PFSK-1 (cell line): ENCODE data around the gene ADGRG3.

Experiments
- POLR2AphosphoS5 ChIP-seq: IDR thresholded peaks from 2 replicates; pipeline ENCODE4 v1.6.1; 2012; ENCODE audit warnings: low read depth, mild to moderate bottlenecking, control low read depth, low read length, moderate library complexity
- TF ChIP-seq, protein P1 (sequence below), 2 experiments: IDR thresholded peaks; 2 replicates each; pipeline versions ENCODE4 v1.6.1 to v1.8.0; 2011 to 2012; ENCODE audit warnings: low read depth in 2 of 2, low read length in 2 of 2, control low read depth in 1 of 2, inconsistent platforms in 1 of 2, mild to moderate bottlenecking in 1 of 2, moderate library complexity in 1 of 2; ENCODE audit not compliant: insufficient read depth in 1 of 2

DNA sequence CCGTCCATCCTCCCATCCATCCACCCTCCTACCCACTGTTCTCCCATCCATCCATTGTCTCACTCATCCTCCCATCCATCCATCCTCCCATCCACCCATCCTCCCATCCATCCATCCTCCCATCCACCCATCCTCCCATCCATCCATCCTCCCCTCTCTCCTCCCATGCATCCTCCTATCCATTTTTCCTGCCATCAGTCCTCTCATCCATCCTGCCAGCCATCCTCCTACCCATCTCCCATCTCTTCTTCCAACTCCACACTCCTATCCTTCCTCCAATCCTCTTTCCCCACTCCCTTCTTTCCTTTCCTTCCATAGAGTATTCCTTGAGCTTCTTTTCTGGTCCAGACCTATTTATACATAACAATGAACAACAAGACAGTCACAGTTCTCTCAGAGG, 38.6 kb downstream of the ADGRG3 start:
- TF ChIP-seq, protein P1, sequence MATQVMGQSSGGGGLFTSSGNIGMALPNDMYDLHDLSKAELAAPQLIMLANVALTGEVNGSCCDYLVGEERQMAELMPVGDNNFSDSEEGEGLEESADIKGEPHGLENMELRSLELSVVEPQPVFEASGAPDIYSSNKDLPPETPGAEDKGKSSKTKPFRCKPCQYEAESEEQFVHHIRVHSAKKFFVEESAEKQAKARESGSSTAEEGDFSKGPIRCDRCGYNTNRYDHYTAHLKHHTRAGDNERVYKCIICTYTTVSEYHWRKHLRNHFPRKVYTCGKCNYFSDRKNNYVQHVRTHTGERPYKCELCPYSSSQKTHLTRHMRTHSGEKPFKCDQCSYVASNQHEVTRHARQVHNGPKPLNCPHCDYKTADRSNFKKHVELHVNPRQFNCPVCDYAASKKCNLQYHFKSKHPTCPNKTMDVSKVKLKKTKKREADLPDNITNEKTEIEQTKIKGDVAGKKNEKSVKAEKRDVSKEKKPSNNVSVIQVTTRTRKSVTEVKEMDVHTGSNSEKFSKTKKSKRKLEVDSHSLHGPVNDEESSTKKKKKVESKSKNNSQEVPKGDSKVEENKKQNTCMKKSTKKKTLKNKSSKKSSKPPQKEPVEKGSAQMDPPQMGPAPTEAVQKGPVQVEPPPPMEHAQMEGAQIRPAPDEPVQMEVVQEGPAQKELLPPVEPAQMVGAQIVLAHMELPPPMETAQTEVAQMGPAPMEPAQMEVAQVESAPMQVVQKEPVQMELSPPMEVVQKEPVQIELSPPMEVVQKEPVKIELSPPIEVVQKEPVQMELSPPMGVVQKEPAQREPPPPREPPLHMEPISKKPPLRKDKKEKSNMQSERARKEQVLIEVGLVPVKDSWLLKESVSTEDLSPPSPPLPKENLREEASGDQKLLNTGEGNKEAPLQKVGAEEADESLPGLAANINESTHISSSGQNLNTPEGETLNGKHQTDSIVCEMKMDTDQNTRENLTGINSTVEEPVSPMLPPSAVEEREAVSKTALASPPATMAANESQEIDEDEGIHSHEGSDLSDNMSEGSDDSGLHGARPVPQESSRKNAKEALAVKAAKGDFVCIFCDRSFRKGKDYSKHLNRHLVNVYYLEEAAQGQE (IDR thresholded peaks at IDR 0.05; ENCODE audit: insufficient read depth in 1 of 2, low read depth in 2 of 2, low read length in 2 of 2), result no peak
- no peak for TF ChIP-seq POLR2AphosphoS5
